GM13976 (cell line): ENCODE results near the gene PEMT.

ENCODE experiments used
- DNase-seq: peaks from one replicate; pipeline ENCODE4 v3.0.0; 2012; ENCODE audit warnings: low spot score
- in situ Hi-C: fragments of 300-500 bp; cut with MboI; formaldehyde crosslinking; loops from one replicate; pipeline ENCODE4 v1.12.0; 2022; ENCODE audit warnings: low sequenced_read_pairs, mixed read lengths, inconsistent platforms; ENCODE audit not compliant: unreplicated experiment
- TF ChIP-seq, protein P1 (sequence below): IDR thresholded peaks from 2 replicates; pipeline ENCODE4 v1.5.1; 2012; ENCODE audit warnings: borderline replicate concordance, mild to moderate bottlenecking; ENCODE audit not compliant: insufficient read depth; ENCODE audit errors: extremely low read depth, missing control alignments, control extremely low read depth

PEMT gene

DNA sequence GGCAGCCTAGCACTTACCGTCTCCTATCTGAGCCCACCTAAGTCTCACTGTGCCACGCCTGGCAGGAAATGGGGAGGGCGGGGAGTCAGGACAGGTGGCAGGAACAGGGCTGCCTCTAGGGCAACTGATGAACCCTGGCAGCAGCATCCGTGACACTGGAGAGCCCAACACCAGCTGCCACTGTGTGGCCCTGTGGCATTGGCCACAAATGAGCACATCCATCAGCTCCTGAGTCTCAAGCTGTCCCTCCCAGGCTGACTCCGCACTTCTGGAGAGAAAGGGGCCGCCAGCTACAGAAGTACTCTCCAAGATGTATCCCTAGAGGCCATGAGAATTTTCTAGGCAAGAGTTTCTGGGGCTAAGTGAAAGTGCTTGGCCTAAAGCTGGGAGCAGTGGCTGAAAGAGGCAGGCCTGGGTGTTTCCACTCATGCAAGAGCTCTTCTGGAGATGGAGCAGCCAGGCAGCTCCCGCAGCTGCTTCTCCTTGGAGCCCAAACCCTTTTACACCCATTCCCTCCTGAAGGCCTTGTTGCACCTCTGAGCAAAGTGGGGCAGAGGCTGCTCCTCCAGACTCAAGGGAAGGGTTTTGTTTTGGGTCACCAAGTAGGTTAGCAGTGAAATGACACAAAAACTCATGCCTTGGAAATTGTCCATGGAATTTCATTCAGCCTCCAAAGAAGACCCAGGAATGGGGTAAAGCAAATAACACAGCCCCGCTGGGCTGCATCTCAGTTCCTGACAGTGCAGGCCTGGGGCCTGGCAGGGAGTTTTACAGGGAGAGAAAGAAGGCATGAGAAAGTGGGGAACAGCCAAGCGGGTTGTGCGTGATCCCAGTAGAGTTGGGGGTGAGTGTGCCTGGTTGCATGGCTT, 25.8 kb downstream of the PEMT start:
- in situ Hi-C loops: no loop called here
- TF ChIP-seq, protein P1, sequence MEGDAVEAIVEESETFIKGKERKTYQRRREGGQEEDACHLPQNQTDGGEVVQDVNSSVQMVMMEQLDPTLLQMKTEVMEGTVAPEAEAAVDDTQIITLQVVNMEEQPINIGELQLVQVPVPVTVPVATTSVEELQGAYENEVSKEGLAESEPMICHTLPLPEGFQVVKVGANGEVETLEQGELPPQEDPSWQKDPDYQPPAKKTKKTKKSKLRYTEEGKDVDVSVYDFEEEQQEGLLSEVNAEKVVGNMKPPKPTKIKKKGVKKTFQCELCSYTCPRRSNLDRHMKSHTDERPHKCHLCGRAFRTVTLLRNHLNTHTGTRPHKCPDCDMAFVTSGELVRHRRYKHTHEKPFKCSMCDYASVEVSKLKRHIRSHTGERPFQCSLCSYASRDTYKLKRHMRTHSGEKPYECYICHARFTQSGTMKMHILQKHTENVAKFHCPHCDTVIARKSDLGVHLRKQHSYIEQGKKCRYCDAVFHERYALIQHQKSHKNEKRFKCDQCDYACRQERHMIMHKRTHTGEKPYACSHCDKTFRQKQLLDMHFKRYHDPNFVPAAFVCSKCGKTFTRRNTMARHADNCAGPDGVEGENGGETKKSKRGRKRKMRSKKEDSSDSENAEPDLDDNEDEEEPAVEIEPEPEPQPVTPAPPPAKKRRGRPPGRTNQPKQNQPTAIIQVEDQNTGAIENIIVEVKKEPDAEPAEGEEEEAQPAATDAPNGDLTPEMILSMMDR: no peak
- DNase-seq: no peak

DNA sequence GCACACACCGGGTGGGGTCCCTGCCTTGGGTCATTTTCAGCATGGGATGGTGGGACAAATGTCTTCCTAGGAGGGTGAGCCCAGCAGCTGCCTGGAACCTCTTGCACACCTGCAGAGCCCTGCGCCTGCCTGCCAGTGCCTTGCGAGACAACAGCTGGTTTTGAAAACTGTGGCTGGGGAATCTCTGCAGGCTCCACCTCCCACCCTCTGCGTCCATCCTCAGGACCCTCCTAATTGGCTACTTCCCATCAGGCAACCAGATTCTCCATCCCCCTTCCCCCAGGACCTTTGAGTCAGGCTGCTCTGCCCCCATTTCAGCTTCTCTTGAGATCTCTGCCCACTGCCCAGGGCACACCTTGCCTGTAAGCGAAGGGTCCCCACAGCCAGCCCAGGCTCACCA, 26.6 kb downstream of the PEMT start:
- DNase-seq: no peak
- TF ChIP-seq, protein P1: no peak
- in situ Hi-C loops: no loop called here

DNA sequence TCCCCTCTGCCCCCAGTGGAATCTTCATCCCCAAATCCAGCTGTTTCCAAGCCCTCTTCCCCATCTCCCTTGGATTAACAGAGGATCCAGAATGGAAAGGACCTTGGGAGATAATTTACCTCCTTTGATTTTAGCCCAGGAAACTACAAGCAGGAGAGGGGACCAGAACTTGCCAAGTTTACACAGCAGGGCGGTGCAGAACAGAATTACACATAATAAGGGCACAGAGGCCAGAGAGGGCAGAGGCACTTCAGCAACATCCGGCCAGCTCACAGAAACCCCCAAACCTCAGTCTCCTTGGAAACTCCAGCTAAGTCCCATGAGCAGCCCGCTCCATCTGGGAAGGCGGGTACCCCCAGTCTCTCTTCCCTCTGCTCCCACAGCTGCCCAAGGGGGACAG, 27.2 kb downstream of the PEMT start:
- in situ Hi-C loops: no loop called here
- TF ChIP-seq, protein P1: no peak
- no peak for DNase-seq

DNA sequence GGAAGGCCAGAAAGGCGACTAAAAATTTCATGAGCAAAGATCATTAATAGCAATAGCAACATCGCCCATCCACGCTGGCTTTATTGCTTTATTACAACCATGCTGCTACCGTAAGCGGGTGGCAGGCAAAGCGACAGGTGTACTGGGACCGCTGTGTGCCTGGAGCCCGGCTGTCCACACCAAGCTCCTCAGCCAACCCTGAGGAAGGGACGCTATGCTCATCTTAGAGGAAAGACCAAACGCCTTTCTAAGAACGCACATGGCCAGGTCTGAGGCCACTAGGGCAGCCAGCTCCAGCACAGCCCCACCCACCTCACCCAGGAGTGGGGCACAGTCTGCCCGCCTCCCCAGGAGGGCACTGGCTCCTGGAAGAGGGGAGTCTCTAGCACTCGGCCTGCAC, 28.0 kb downstream of the PEMT start:
- TF ChIP-seq, protein P1: no peak
- DNase-seq: no peak
- in situ Hi-C loops: no loop called here

DNA sequence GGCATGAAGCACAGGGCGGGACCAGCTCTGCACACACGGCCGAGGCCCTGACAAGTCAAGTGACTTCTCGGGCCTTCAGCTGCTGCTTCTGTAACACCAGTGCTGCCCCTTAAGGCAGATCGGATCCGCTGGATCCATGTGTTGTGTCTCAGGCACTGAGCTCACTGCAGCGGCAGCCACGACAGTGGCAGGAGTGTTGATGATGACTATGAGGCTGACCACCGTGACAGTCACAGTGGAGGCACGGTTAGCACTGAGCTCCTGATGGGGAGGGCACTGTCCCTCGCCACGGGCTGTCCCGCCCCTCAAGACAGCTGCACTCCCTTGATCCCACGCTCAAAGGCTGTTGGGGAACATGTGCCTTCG, 29.4 kb downstream of the PEMT start:
- TF ChIP-seq, protein P1: no peak
- in situ Hi-C loops: no loop called here
- DNase-seq: no peak

DNA sequence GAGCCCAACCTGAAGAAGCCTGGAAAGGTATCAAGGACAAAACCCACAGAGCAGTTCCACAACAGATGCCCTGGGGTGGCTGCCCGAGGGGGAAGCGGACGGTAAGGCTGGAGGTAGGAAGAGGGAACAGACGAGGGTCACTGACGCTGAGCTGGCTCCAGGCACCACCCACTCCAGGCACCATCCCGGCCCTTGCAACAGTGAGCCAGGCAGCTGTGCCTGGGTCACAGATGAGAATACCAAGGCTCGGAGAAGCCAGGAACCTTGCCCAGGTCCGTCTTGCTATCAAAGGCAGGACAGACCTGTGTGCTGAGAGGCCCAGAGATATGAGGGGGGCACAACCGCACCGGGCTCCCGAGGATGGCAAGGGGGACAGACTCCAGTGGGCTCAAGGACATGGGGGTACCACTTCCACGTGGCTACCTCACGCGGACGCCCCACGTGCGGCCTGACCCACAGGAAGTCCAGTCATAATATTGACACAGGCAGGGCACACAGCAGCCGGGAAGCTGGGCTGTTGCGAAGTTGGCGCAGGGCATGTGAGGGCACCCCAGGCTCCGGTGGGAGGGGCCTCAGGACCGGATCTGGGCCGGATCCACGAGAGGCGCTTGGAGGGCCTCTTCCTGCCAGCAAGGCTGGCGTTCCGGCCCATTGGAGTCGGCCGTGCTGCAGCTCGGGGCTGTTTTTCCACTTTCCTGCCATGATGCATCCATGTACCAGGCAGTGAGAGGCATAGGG, 29.9 kb downstream of the PEMT start:
- in situ Hi-C loops: no loop called here
- no peak for DNase-seq
- TF ChIP-seq, protein P1: no peak

DNA sequence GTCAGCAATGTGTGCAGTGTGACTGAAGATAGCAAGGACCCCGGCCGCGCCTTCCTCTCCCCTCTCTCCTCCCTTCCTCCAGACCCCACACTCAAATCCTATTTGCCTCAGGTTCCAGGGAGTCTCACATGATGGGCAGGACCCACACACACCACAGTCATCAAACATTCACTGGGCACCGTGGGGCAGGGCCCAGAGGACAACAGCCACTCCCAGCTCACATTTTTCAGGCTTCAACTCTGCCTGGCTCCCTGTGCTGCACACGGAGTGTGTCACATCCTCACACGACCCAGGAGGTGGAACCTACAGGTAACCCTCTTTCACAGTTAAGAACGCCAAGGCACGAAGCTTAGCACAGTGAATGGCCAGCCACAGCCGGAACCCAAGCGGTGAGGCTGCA, 30.5 kb downstream of the PEMT start:
- TF ChIP-seq, protein P1: no peak
- in situ Hi-C loops: no loop called here
- DNase-seq: no peak
